H1 (cell line): Measurements from ENCODE around the gene KEL. TPM values are rescaled to one million over a fixed set of nuclear protein-coding genes. Genes with fewer than 3 reads are reported as not detected.

Experiments used
- CTCF ChIA-PET: fragments of 300-600 bp; sonication (Branson Sonifier 250); formaldehyde crosslinking; loops from one replicate; lab custom pipeline; 2021; ENCODE audit not compliant: partially characterized antibody; lab: Charles Lee
- POLR2A ChIA-PET: fragments of 300-600 bp; sonication (Branson Sonifier 250); formaldehyde crosslinking; loops from one replicate; lab custom pipeline; 2021; ENCODE audit warnings: inconsistent platforms; ENCODE audit not compliant: partially characterized antibody; lab: Charles Lee
- DNase-seq, 2 experiments: peaks; one replicate each; pipeline versions ENCODE4 v3.0.0 to v3.0.0-alpha.2; 2010 to 2022; ENCODE audit warnings: low spot score in 2 of 2, low read depth in 1 of 2, mixed read lengths in 1 of 2
- FAIRE-seq: peaks from 2 replicates; lab custom pipeline; 2011; peaks lifted over from hg19 to GRCh38; lab: Jason Lieb, UNC
- H2AFZ ChIP-seq: 2 replicates; pipeline ENCODE4 v1.8.1; 2012; ENCODE audit warnings: low read length, inconsistent platforms
- H2AK5ac ChIP-seq: 2 replicates; pipeline ENCODE4 v1.6.1; 2013; ENCODE audit warnings: low read depth, low read length
- H2BK120ac ChIP-seq: replicated peaks from 2 replicates; pipeline ENCODE3; 2013; ENCODE audit warnings: low read depth, low read length, inconsistent platforms
- H2BK12ac ChIP-seq: 2 replicates; pipeline ENCODE4 v1.6.1; 2013; ENCODE audit warnings: low read depth, low read length
- H2BK15ac ChIP-seq: 2 replicates; pipeline ENCODE4 v1.6.1; 2013; ENCODE audit warnings: low read length
- H2BK20ac ChIP-seq: 2 replicates; pipeline ENCODE4 v1.6.1; 2013; ENCODE audit warnings: low read length
- H2BK5ac ChIP-seq: 2 replicates; pipeline ENCODE4 v1.6.1; 2013; ENCODE audit warnings: low read depth, low read length
- H3K14ac ChIP-seq: 2 replicates; pipeline ENCODE4 v1.6.1; 2013; ENCODE audit warnings: inconsistent platforms; ENCODE audit not compliant: insufficient read length
- H3K18ac ChIP-seq: 2 replicates; pipeline ENCODE4 v1.6.1; 2013; ENCODE audit warnings: low read length; ENCODE audit errors: extremely low read depth
- H3K23ac ChIP-seq: 2 replicates; pipeline ENCODE4 v1.6.1; 2013; ENCODE audit warnings: inconsistent platforms; ENCODE audit not compliant: insufficient read length
- H3K23me2 ChIP-seq: 2 replicates; pipeline ENCODE4 v1.6.1; 2013; ENCODE audit warnings: low read depth, low read length
- H3K27ac ChIP-seq: 2 replicates; pipeline ENCODE4 v1.6.1; 2011; ENCODE audit warnings: low read depth, low read length, inconsistent platforms
- H3K27me3 ChIP-seq, 4 experiments: replicated peaks in 1 of 4; 1 replicate in 1 of 4; 2 replicates in 3 of 4; pipeline versions ENCODE4 v1.6.1 to v1.8.1; 2011 to 2013; ENCODE audit warnings: low read length in 3 of 4, mild to moderate bottlenecking in 3 of 4, inconsistent platforms in 2 of 4, mixed read lengths in 2 of 4, moderate library complexity in 1 of 4; ENCODE audit not compliant: control insufficient read depth in 3 of 4, insufficient read depth in 3 of 4; ENCODE audit errors: extremely low read depth in 1 of 4
- H3K36me3 ChIP-seq, 4 experiments: 2 replicates each; pipeline versions ENCODE4 v1.6.1 to v1.8.1; 2011 to 2013; ENCODE audit warnings: mild to moderate bottlenecking in 4 of 4, low read length in 3 of 4, moderate library complexity in 2 of 4, control low read depth in 1 of 4, inconsistent platforms in 1 of 4; ENCODE audit not compliant: insufficient read depth in 4 of 4, control insufficient read depth in 2 of 4
- H3K4ac ChIP-seq: replicated peaks from 2 replicates; pipeline ENCODE3; 2013; ENCODE audit warnings: low read length, low read depth, mixed read lengths, inconsistent platforms; ENCODE audit not compliant: insufficient read length
- H3K4me1 ChIP-seq, 4 experiments: replicated peaks in 1 of 4; 1 replicate in 1 of 4; 2 replicates in 3 of 4; pipeline versions ENCODE4 v1.6.1 to v1.8.1; 2011 to 2013; ENCODE audit warnings: low read length in 3 of 4, inconsistent platforms in 2 of 4, mixed read lengths in 1 of 4; ENCODE audit not compliant: insufficient read depth in 4 of 4, control insufficient read depth in 3 of 4
- H3K4me2 ChIP-seq, 2 experiments: 2 replicates each; pipeline versions ENCODE4 v1.6.1 to v1.8.1; 2011 to 2013; ENCODE audit warnings: low read depth in 2 of 2, low read length in 2 of 2, control low read depth in 1 of 2, inconsistent platforms in 1 of 2, mild to moderate bottlenecking in 1 of 2; ENCODE audit not compliant: insufficient read depth in 1 of 2
- H3K4me3 ChIP-seq, 4 experiments: fragments of 200-600, 300-600 bp in 1 of 4; sonication (generic), shearing (Covaris generic), sonication (Bioruptor Twin) in 1 of 4; 2 replicates each; pipeline versions ENCODE4 v1.5.1 to v1.8.1; 2011 to 2016; ENCODE audit warnings: low read length in 4 of 4, low read depth in 3 of 4, control low read depth in 2 of 4, inconsistent platforms in 2 of 4, mild to moderate bottlenecking in 2 of 4, mixed read lengths in 1 of 4, moderate library complexity in 1 of 4; ENCODE audit not compliant: insufficient read depth in 2 of 4; ENCODE audit errors: extremely low read depth in 1 of 4
- H3K56ac ChIP-seq: replicated peaks from 2 replicates; pipeline ENCODE3; 2013; ENCODE audit warnings: low read depth, mild to moderate bottlenecking, mixed read lengths, low read length, inconsistent platforms; ENCODE audit not compliant: insufficient read length
- H3K79me1 ChIP-seq: 2 replicates; pipeline ENCODE4 v1.6.1; 2013; ENCODE audit warnings: low read depth, low read length, control low read depth
- H3K79me2 ChIP-seq, 2 experiments: 2 replicates each; pipeline versions ENCODE4 v1.6.1 to v1.8.1; 2012 to 2013; ENCODE audit warnings: low read length in 2 of 2, mild to moderate bottlenecking in 2 of 2, inconsistent platforms in 1 of 2; ENCODE audit not compliant: insufficient read depth in 2 of 2, control insufficient read depth in 1 of 2
- H3K9ac ChIP-seq, 4 experiments: replicated peaks in 1 of 4; 1 replicate in 1 of 4; 2 replicates in 3 of 4; pipeline versions ENCODE4 v1.6.1 to v1.8.1; 2011 to 2013; ENCODE audit warnings: low read depth in 3 of 4, low read length in 3 of 4, control low read depth in 2 of 4, mild to moderate bottlenecking in 2 of 4, moderate library complexity in 2 of 4, inconsistent platforms in 1 of 4; ENCODE audit errors: extremely low read depth in 1 of 4
- H3K9me3 ChIP-seq, 2 experiments: 2 replicates each; pipeline versions ENCODE4 v1.6.1 to v1.8.1; 2012 to 2013; ENCODE audit warnings: mild to moderate bottlenecking in 2 of 2, moderate library complexity in 2 of 2, control low read depth in 1 of 2, inconsistent platforms in 1 of 2, low read depth in 1 of 2, low read length in 1 of 2, mixed read lengths in 1 of 2; ENCODE audit not compliant: insufficient read depth in 2 of 2
- H4K20me1 ChIP-seq, 2 experiments: replicated peaks in 1 of 2; 2 replicates each; pipeline versions ENCODE3 to v1.8.1; 2011 to 2013; ENCODE audit warnings: inconsistent platforms in 2 of 2, low read length in 2 of 2, mild to moderate bottlenecking in 1 of 2; ENCODE audit not compliant: insufficient read depth in 2 of 2, control insufficient read depth in 1 of 2
- H4K5ac ChIP-seq: 2 replicates; pipeline ENCODE4 v1.6.1; 2013; ENCODE audit warnings: low read length, low read depth, mixed read lengths, inconsistent platforms; ENCODE audit not compliant: insufficient read length
- H4K8ac ChIP-seq: 2 replicates; pipeline ENCODE4 v1.8.0; 2013; ENCODE audit warnings: mild to moderate bottlenecking, moderate library complexity, low read length, inconsistent platforms; ENCODE audit not compliant: insufficient read depth; ENCODE audit errors: extremely low read depth
- H4K91ac ChIP-seq: replicated peaks from 2 replicates; pipeline ENCODE3; 2013; ENCODE audit warnings: low read length, mixed read lengths, inconsistent platforms; ENCODE audit not compliant: insufficient read length
- BACH1 ChIP-seq: IDR thresholded peaks from 2 replicates; pipeline ENCODE4 v1.6.1; 2012; ENCODE audit warnings: low read length, improper control_type of control experiment
- CTBP2 ChIP-seq: IDR thresholded peaks from 2 replicates; pipeline ENCODE4 v1.7.0; 2011; ENCODE audit warnings: borderline replicate concordance, mild to moderate bottlenecking, moderate library complexity, mixed read lengths, low read length; ENCODE audit not compliant: insufficient read depth, insufficient read length
- KDM1A ChIP-seq: fragments of 200-600, 300-600 bp; sonication (generic); IDR thresholded peaks from 2 replicates; pipeline ENCODE4 v1.7.1; 2016; ENCODE audit warnings: mild to moderate bottlenecking, low read length, borderline replicate concordance
- PHF8 ChIP-seq: fragments of 200-600 bp; sonication (generic); conservative IDR thresholded peaks from 2 replicates; pipeline ENCODE4 v1.7.1; 2012; ENCODE audit warnings: low read depth, mild to moderate bottlenecking, inconsistent platforms, low read length, moderate library complexity
- POLR2AphosphoS5 ChIP-seq: IDR thresholded peaks from 2 replicates; pipeline ENCODE4 v1.6.1; 2011; ENCODE audit warnings: low read depth, low read length
- RNF2 ChIP-seq: fragments of 200-900, 300-1000 bp; sonication (generic); IDR thresholded peaks from 2 replicates; pipeline ENCODE4 v1.7.1; 2016; ENCODE audit warnings: borderline replicate concordance, low read depth, mild to moderate bottlenecking, antibody characterized with exemption, low read length; ENCODE audit not compliant: poor library complexity, severe bottlenecking; ENCODE audit errors: missing control alignments
- RXRA ChIP-seq: IDR thresholded peaks from 2 replicates; pipeline ENCODE4 v1.6.1; 2011; ENCODE audit warnings: low read depth, mild to moderate bottlenecking, low read length, moderate library complexity; ENCODE audit not compliant: insufficient read depth
- WGBS, 2 experiments: shearing (Covaris generic) in 1 of 2; methylation state at CpG; one replicate each; pipeline versions ENCODE4 v1.1.6 to v1.1.7; 2013 to 2015; ENCODE audit warnings: low lambda C conversion rate in 2 of 2, mixed read lengths in 2 of 2, inconsistent platforms in 1 of 2, low coverage in 1 of 2, missing lambda C conversion rate in 1 of 2; ENCODE audit not compliant: insufficient replicate concordance in 2 of 2, insufficient coverage in 1 of 2, insufficient read length in 1 of 2; ENCODE audit errors: extremely low coverage in 1 of 2, missing lambda C conversion rate in 1 of 2; 5-methylcytosine and 5-hydroxymethylcytosine counted together
- polyA plus RNA-seq, 7 experiments: library from polyadenylated mRNA; depleted of rRNA in 3 of 7; stranded (reverse) in 5 of 7; unstranded in 2 of 7; fragments of >200 nt in 5 of 7; fragments of 200-250 nt in 2 of 7; gene quantifications; 1 replicate in 5 of 7; 2 replicates in 1 of 7; 4 replicates in 1 of 7; pipeline versions ENCODE4 v1.2.1 to v1.2.3, GENCODE V29; 2011 to 2013; ENCODE audit warnings: missing spikeins in 2 of 7, mixed read lengths in 2 of 7
- total RNA-seq: library from RNA; stranded (reverse); fragmentation: NEBNext Ultra II Directional; extraction: Animal tissue kit (Norgen Biotek cat#: 25700); gene quantifications from 2 replicates; pipeline ENCODE4 v1.2.1, GENCODE V29; 2021

The KEL gene
- total and polyA plus RNA-seq, 2 of the 8 experiments (the other 6 are each of a cell fraction or from before 2014, with no cell fraction given), result 1.8 to 1.9 TPM

DNA sequence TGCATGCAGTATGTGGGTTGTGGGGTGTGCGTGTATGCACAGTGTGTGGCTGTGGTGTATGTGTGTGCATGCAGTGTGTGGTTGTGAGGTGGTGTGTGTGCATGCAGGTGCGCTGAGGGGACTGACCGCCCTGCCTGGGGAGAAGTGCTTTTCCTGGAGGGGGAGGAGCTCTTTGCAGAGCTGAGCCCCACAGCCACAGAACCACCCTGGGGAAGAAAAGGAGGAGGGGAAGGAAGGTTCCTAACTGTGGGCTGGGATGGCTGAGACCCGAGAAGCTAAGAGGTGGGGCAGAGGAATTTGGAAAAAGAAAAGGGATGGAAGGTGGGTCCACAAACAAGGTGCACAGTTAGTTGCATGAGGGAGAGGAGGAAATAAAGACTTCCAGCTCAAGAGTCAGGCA is 28.5 kb downstream of the KEL start, which contains the start of gene TRPV5:
Gene TRPV5, minus strand, starts transcription at position 123 of the 400 bp plus-strand sequence. CDS start 287 bp downstream, outside the sequence.
- H2BK20ac ChIP-seq, result no peak within 1 kb of the TSS
- FAIRE-seq (no peak), DNase-seq (no peak)
- no peak within 1 kb of the TSS for H3K9ac ChIP-seq
- no peaks in the 10 kb centered on the region for H3K36me3 ChIP-seq
- no peak within 1 kb of the TSS for H4K91ac ChIP-seq
- ChIA-PET POLR2A (interaction anchor here (1.2 kb wide), 1 partner anchor 12 kb away, joined by 3 read pairs; no protein-coding TSS in a partner anchor), CTCF (interaction anchor here (0.7 to 4.4 kb wide), 18 partner anchors 8 to 88 kb away, joined by 3 to 36 read pairs (median 4); partner anchors contain the start of gene KEL)
- H2AFZ ChIP-seq, result no peak within 1 kb of the TSS
- TF ChIP-seq RXRA (no peak), BACH1 (no peak), PHF8 (no peak), KDM1A (no peak), POLR2AphosphoS5 (no peak), RNF2 (no peak), CTBP2 (no peak)
- no peaks in the 10 kb centered on the region for H3K79me1 ChIP-seq
- H3K79me2 ChIP-seq, result no peaks in the 10 kb centered on the region
- H2AK5ac ChIP-seq, result no peak within 1 kb of the TSS
- H3K27me3 ChIP-seq, result no peaks in the 10 kb centered on the region; a peak in 2 of 7 replicates
- no peak within 1 kb of the TSS for H3K27ac ChIP-seq
- no peaks in the 10 kb centered on the region for H3K9me3 ChIP-seq
- H3K4me2 ChIP-seq, result no peak within 1 kb of the TSS; a peak in 1 of 4 replicates
- H4K8ac ChIP-seq, result no peak within 1 kb of the TSS
- peaks cover 2% of the 10 kb centered on the region; the same call in 1 of the 2 replicates for H3K23me2 ChIP-seq
- H2BK15ac ChIP-seq, result no peak within 1 kb of the TSS
- H4K5ac ChIP-seq, result no peak within 1 kb of the TSS
- peaks cover 0 to 5% (median 2%) of the 10 kb centered on the region in 4 experiments; a peak in 3 of 7 replicates for H3K4me1 ChIP-seq
- H2BK12ac ChIP-seq, result no peak within 1 kb of the TSS
- H2BK120ac ChIP-seq, result no peak within 1 kb of the TSS
- H3K18ac ChIP-seq, result no peak within 1 kb of the TSS
- no peak within 1 kb of the TSS for H3K4ac ChIP-seq
- H4K20me1 ChIP-seq, result no peaks in the 10 kb centered on the region
- H3K14ac ChIP-seq, result no peak within 1 kb of the TSS
- H3K56ac ChIP-seq, result no peak within 1 kb of the TSS
- no peak within 1 kb of the TSS for H2BK5ac ChIP-seq
- H3K4me3 ChIP-seq, result no peak within 1 kb of the TSS
- WGBS, 2 experiments, result 91% methylated on average over 4 of the region's 4 CpGs; no CpG with 5 or more reads in 1 of the 2 experiments
- no peak within 1 kb of the TSS for H3K23ac ChIP-seq
